NCI-H524 (cell line): ENCODE data around the gene ZNF354C.

ENCODE experiments used
- DNase-seq, 2 experiments: peaks; one replicate each; lab custom pipeline; 2025; lab: John Stamatoyannopoulos, UW

ZNF354C gene

DNA sequence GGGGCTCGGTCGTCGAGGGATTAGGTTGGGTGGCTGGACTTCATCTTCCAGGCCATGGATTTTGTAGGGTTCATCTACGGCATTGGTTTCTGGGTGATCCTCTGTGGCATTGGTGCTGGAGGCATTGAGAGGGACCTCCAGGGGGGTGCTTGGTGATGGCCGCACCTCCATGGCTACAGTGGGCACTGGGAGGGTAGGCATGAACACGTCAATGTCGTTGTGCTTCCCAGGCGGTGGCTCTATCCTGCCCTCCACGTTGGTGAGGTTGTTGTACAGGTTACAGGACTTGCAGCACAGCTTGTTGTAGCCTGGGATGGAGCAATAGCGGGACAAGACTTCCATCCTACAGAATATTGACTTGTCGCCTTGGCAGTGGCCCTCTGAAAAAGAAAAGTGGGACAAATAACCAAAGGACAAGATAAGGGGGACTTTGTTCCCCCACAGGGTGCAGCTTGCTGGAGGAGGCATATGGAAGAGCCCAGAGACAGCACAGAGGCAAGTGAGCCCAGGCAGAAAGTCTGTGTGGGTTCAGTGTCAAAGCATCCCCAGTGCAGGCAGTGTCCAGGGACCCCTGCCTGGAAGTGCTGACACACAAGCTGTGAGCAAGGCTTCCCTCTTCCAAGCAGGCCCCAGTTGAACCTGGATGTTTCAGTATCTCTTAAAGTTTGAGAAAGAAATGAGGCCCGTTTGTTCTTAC lies 53.9 kb downstream of the ZNF354C start:
- no peak for DNase-seq

DNA sequence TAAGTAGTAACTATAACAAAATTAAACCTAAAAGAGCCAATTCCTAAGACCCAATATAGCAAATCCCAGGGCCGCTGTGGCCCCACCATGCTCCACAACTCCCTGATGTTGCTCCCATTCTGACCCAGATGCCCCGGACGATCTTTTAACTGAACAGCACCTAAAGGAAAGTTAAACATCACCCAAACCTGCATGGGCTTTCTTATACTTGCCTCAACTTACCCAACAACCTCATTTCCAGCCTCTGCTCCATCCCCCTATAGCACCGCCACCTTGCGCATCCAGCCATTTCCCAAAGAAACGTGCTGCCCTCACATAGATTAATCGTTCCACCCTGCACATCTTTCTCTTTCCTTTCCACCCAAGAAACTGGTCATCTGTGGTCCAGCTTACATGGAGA lies 54.6 kb downstream of the ZNF354C start:
- DNase-seq: no peak

DNA sequence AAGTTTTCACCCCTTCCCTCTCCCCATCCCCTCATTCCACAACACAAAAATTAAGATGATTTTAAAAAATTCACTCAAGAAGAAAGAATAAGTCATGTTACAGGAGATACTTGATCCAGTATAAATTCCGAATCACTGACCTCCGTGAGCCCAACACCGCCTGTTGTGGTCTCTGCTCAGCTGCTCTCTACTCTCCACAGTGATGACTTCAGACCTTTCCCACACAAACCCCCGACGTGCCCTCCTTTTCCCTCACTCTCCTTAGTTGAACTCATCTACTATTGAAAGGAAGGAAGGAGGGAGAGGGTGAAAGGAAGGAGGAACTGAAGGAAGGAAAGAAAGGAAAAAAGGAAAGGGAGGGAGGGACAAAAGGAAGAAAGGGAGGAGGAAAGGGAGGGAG lies 55.1 kb downstream of the ZNF354C start:
- no peak for DNase-seq

DNA sequence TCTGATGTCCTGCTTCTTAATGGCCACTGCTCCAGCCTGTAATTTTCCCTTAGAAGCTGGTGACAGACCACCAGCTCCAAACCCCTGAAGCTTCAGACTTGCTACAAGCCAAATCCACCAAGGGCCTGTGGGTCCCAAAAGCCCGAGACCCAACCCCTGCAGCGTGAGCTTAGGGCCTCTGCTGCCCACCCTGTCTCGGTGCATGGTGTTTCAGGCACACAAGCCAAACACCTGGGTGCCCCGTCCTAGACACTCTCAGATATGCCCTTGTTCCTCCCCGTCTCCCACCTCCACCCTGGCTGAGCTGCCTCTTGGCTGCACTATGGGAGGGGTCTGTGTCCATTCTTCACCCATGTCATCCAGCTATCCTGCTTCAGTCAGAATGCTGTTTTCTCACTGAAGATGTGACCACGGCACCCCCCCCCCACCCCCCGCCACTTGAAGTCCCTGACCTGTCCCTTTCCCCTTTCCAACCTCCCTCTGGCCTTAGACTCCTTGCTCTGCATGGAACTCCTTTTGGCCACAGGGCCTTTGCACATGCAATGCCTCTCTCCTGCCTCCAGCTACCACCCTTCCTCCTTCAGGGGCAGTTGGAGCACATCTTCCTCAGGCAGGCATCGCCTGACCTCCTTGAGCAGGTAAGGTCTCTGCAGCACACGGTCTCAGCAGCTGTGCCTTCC lies 55.8 kb downstream of the ZNF354C start:
- DNase-seq: no peak

DNA sequence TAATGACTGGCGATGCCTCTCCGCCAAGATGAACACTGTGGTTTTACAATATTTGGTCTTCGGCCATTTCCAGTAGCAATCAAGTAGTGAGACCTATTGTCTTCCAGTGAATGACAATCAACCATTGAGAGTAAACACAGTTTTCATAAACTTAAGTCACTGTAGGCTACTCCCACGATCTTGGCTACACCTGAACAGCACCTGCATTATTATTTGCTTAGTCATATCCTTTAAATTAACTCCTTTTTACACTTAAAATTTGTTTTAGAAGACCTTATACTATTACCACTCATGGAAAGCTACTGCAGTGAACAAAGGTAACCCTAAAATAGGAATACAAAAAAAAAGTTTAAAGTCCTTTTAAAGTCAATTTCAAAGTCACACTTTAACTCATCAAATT lies 58.2 kb downstream of the ZNF354C start:
- no peak for DNase-seq

DNA sequence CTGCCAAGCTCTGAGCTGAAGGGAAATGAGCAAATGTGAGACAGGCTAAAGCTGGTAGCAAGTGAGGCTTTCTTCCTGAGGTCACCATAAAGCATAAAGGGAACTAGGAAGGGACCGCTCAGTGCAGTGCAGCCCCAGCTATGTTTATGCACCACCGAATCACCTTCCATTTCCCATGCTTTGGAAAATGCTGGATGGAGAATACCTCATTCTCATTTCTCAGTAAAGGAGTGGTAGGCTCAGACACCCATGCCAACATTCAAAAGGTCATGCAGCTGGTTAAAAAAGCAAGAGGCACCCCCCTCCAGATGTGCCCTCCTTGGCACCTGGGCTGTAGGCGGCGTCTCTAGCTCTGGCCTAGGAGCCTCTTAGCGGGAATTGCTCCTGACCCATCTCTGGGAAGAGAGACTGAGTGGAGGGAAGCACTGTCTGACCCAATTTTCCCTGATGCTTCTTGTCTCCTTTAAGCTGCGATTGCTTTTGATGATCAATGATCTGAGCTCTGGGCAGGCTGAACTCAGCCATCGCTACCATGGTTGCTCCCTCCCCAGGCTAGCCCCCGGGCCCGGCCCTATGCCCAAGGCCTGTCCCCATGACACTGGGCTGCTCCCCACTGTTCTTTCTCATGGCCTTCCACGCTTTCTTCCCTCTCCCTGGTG lies 58.7 kb downstream of the ZNF354C start:
- no peak for DNase-seq

DNA sequence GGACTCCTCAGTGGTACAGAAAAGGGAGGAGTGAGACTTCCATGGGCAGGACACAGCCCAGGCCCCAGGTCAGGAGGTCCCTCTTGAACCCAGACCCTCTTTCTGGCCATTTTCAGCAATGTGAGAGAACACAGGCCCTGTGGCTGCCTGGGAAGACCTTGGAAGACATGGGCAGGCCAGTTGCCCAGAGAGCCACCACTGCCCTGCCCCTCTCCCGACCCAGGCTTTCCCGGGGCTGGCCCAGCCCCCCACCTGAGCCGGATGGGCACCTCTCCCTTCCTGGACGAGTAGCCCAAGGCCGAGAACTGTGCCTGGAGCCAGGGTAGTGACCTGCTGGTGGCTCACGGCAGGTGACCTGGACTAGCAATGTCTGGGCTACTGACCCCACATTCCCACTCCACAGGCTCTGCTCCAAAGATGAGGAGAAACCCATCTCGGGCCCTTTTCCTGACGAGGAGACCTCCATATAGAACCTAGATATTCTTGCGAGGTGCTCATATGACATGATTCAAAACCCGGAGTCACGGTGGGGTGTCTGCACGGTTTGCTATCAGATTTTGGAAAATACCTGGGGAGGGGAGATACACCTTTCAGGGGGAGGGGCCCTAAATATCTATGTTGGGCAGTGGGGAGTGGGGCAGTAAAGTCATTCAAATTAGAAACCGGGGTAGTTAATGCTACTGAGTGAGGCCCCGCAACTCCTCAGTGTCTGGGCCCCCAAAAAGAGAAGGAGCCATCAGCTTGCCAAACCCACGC lies 59.4 kb downstream of the ZNF354C start:
- no peak for DNase-seq

DNA sequence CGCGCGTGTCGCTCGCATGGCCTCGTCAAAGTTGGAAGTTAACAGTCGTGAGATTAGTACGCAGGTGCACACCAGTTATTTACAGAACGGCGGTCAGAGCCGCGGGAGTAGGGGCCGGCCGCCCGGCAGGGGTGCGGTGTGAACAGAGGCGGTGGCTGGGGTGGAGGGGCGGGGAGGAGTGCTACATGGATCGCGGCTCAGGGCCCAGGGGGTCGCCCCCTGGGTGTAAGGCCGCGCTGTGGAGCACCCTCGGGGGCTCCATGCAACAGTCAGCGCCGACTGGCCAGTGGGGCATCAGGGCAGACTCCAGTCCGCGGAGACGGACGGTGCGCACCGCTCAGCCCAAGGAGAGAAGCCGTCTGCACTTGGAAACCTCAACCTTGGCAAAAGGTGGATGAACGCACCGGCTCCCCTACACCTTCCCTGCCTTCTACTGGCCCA lies 60.3 kb downstream of the ZNF354C start:
- DNase-seq: no peak

DNA sequence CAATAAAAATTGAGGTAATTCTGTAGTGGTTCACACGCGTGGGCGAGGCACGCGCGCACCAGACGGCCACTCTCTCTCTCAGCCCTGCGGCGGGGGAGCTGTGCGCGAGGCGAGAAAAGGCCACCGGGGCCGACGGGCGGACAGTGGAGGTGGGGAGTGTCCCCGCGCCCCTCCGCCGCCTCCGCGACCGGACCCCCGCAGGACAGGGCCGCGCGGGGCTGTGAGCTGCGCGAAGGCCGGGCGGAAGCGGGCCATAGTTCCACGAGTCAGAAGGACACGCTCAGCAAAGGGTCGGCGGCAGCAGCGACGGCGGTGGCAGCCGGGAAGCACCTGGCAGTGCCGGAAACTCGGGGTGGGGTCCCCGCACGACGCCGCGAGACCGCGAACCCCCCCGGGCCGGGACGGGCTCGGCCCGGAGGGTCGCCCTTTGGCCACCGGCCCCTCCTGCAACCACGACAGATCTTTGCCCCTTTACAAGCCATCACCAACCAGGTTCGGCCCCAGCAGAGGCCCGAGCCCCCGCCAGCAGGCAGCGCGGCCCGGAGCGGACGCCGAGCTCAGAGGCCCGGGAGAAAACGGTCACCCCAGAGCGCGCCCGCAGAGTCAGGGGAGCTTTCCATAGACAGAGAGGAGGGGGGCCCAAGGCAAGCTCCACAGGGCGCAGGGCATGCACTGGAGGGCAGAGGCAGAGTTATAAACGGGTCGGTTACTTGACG lies 60.9 kb downstream of the ZNF354C start:
- no peak for DNase-seq

DNA sequence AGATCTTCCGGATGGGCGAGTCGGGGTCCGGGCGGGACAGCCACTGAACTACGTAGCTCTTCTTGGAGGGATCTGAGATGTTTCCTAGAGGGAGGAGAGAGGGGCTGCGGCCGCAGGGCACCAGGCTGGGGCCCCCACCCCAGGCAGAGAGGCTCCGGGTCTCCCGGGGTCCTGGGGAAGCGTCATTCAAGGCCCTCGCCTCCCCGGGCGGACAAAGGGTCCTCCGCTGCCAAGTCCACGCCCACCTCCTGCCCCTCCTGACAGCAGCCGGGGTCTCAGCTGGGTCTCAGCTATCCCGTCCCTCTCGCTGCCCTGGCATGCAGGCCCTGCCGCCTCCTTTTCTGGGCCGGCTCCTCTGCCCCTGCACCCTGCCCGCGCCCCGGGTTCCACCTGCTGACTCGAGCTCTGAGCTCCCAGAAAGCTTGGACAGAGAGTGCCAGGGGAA lies 61.5 kb downstream of the ZNF354C start:
- no peak for DNase-seq

DNA sequence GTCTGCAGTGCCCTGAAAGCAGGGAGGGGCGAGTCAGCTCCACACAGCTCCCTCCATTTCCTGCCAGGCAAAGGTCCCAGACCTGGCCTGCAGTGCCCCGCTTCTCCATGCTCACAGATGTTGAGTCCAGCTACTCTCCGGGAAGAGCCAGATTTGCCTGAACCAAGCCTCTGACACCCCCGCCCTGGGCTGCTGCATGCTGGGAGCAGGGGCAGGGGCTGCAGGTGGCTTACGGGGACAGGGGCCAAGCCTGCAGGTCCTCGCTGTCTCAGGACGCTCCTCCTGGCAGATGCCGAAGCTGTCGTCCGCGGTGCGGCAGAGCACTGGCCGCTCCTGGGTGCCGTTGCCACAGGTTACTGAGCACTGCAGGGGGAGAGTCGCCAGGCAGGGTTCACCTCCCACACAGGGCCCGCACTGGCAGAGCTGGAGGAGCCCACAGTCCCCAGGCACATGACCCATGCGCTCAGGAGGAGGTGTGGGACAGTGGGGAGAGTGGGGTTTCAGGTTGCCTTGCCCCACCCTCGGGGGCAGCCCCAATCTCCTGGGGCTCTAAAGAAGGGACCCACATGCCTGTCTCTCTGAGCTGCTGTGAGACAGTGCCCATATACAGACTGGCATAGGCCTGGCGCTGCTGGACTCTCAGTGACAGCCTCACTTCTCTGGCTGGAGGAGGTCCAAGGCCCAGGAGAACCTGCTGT lies 62.4 kb downstream of the ZNF354C start:
- DNase-seq: no peak

DNA sequence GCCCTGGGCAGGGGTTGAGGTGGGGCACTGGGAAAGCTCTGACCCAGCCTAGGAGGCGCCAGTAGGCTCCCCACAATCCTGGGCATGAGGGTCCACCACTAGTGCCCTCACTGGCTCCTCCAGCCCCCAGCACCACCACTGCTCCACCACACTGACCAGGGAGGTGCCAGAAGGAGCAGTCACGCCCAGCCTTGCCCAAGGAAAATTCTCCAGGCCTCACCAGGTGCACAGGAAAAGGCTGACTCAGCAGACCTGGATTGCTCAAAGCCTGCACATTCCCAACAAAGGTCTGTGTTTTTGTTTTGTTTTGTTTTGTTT lies 62.9 kb downstream of the ZNF354C start:
- DNase-seq: no peak

DNA sequence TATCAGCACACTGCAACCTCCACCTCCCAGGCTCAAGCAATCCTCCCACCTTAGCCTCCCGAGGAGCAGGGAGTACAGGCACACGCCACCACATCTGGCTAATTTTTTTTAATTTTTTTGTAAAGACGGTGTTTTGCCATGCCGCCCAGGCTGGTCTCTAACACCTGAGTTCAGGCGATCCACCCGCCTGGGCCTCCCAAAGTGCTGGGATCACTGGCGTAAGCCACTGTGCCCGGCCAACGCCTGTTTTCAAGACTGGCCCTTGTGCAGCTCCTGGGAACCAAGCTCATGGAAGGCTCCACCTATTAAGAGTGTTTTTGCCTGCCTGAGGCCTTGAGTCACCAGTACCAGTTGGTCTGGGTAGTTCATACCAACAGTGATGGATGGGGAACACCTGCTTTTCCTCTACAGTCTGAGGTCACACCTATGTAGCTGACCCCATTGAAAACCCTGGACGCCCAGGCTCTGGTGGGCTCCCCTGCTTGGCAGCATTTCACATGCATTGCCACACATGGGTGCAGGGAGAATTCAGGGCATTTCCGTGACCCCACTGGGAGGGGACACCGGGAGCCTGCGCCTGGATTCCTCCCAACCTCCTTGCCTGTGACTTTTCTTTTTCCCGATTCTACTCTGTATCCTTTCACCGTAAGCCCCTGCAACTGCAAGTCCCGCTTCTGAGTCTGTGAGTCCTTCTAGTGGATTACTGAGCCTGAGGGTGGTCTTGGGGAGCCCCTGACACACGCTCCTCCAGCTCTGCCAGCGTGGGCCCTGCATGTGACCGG lies 63.5 kb downstream of the ZNF354C start:
- no peak for DNase-seq

DNA sequence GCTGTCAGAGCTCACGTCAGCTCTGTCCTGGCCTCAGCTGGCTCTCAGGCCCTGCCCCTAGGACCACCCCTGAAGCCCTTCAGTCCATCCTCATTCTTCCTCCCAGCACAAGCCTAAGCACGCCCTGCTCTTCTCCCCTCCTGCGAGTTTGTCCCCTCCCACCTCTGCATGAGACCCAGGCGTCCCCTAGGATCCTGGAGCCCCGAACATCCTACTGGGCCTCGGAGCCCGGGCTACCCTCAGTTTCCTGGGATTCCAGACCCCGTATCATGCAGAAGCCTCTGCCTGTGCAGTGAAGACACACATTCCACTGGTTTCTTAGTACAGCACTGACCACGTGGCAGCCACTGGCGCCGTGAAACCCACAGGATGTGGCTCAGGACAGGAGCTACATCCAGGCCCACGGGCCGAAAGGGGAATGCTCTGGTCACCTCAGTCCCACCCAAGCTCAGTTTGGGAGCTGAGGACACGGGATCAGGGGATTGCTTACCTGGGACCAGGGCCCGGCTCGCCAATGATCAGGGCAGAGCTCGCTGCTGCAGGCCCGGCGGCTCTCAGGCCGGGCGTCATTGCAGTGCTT lies 64.2 kb downstream of the ZNF354C start:
- no peak for DNase-seq

DNA sequence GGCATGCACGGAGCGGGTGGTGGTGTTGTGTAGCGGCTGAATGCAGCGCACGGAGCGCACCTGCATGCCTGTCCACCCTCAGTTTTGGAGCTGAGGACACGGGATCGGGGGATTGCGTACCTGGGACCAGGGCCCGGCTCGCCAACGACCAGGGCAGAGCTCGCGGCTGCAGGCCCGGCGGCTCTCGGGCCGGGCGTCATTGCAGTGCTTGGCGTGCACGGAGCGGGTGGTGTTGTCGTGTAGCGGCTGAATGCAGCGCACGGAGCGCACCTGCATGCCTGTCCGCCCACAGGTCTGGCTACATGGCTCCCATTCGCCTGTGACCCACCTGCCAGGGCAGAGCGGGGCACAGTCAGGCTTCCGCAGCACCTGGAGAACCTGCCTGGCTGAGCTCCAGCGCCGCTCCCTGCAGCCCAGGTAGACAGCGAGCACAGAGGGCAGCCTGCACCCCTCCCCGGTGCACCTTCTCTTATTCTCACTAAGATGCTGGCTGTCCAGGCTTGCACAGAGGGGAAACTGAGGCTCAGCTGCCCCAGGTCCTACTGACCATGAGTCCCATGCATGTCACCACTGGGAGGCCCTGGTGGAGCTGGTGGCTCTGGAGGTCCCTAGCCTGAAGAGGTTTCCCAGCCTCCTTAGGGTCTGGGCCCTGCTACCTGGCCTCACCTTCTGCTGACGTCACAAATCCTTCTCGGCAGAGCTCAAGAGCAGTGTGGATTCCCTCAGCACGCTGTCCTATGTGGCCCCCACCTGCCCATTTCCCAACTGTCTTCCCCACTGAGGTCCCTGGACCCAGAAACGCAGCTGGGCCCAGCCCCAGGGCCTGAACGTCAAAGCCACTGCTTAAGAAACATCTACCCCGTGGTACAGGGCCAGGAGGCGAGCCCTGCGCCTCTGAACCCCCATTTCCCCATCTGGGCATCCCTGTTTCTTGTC lies 64.9 kb downstream of the ZNF354C start:
- DNase-seq: no peak

DNA sequence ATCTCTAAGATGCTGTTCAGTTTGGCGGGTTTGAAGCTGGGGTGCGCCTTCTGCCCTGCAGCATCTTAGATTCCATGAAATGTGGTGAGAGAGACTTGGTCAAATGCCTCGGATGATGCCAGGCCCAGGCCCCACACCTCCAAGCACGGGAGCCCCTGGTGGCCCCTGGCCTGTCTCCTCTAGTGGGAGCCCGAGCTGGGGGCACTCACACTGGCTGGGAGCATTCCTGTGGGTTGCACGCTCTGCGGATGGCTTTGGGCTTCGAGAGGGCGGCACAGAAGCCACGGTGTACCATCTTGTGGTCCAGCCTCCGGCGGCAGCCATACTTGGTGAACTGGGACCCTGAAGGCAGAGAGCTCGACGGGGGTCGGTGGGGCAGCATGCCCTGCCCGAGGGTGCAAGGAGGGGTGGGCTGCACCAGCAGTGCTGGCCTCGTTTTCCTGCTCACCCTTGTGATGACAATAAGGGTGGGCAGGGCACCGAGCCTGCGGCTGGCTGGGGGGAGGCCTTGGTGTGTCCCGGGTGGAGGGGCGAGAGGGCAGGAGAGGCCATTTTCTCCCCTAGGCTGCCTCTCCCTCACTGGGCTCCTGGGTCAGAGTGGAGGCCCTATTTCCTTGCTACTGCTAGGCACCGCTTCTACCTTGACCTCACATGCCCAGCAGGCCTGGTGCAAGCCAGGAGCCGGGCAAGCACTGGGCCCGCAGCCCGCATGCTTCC lies 65.8 kb downstream of the ZNF354C start:
- no peak for DNase-seq

DNA sequence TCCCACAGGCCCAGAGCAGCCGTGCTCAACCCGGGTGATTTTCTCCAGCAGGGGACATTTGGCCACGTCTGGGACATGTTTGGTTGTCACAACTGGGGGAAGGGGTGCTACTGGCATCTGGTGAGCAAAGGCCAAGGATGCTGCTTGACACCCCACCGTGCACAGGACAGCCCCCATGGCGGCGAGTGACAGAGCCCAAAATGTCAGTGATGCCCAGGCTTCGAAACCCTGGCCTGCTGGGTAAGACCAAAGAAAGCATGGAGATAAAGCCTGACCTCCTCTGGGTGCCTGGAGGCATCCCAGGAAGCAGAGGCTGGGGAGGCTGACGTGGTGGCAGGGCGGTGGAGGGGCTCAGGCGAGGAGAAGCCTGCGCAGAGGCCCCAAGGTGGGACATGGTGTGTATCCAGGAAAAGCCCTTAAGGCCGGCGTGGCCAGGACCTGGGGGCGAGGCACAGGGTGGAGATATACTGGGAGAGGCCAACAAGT lies 66.4 kb downstream of the ZNF354C start:
- DNase-seq: no peak
